Thymus (tissue), 11 donors: ENCODE data around the gene FXYD2. TPM values are rescaled to one million over a fixed set of nuclear protein-coding genes. Genes with fewer than 3 reads are reported as not detected.

Experiments used
- DNase-seq, 9 donors: peaks; one replicate each; pipeline ENCODE4 v3.0.0-alpha.2; 2013; ENCODE audit warnings: low spot score in 9 of 9, low read depth in 6 of 9, missing footprints in 1 of 9
- H3K27ac ChIP-seq, 2 donors: one replicate each; pipeline ENCODE4 v1.5.1; 2013; ENCODE audit warnings: control low read depth in 1 of 2, low read depth in 1 of 2, low read length in 1 of 2, mild to moderate bottlenecking in 1 of 2, moderate library complexity in 1 of 2
- H3K27me3 ChIP-seq, 2 donors: one replicate each; pipeline ENCODE4 v1.5.1; 2013; ENCODE audit warnings: low read length in 1 of 2; ENCODE audit not compliant: control insufficient read depth in 2 of 2, insufficient read depth in 1 of 2
- H3K36me3 ChIP-seq, 2 donors: one replicate each; pipeline ENCODE4 v1.5.1; 2013; ENCODE audit warnings: low read length in 1 of 2, mild to moderate bottlenecking in 1 of 2, moderate library complexity in 1 of 2; ENCODE audit not compliant: control insufficient read depth in 2 of 2, insufficient read depth in 2 of 2
- H3K4me1 ChIP-seq, 2 donors: one replicate each; pipeline ENCODE4 v1.5.1; 2013; ENCODE audit warnings: low read length in 2 of 2; ENCODE audit not compliant: control insufficient read depth in 2 of 2, insufficient read depth in 2 of 2
- H3K4me3 ChIP-seq, 2 donors: one replicate each; pipeline ENCODE4 v1.5.1; 2013; ENCODE audit warnings: low read length in 2 of 2, control low read depth in 1 of 2, mild to moderate bottlenecking in 1 of 2
- H3K9me3 ChIP-seq, 2 donors: one replicate each; pipeline ENCODE4 v1.5.1; 2013; ENCODE audit warnings: low read length in 1 of 2, mild to moderate bottlenecking in 1 of 2; ENCODE audit not compliant: control insufficient read depth in 2 of 2, insufficient read depth in 1 of 2
- WGBS: extraction: QIAGEN DNeasy Blood & Tissue Kit; methylation state at CpG from one replicate; pipeline ENCODE4 v1.1.7; 2013; 5-methylcytosine and 5-hydroxymethylcytosine counted together
- polyA plus RNA-seq: library from polyadenylated mRNA; stranded (reverse); fragments of 200-250 nt; gene quantifications from one replicate; pipeline ENCODE4 v1.2.3, GENCODE V29; 2013
- total RNA-seq: library from RNA; stranded (reverse); fragments of 120-200 nt; gene quantifications from one replicate; pipeline ENCODE4 v1.2.4, GENCODE V29; 2013
- donor health status: healthy.

The FXYD2 gene
- total and polyA plus RNA-seq, 2 donors: 78.9 to 100 TPM

GRCh38 chr11:117799634-117800033, 24.9 kb downstream of the FXYD2 start:
- peaks cover 40 to 75% of the 10 kb centered on the region in 2 donors for H3K27me3 ChIP-seq
- no peak overlapping the region for H3K27ac ChIP-seq
- WGBS: 86% methylated on average over 5 of the region's 5 CpGs

GRCh38 chr11:117796872-117797529, 27.5 kb downstream of the FXYD2 start, which contains the start of gene DSCAML1:
TSS of gene DSCAML1 (minus strand) at chr11:117797216. CDS start at chr11:117797079, 137 bp downstream.
- Histone ChIP-seq H3K4me1 (peaks cover 0 to 5% of the 10 kb centered on the region in 2 donors), H3K27me3 (peaks cover 51 to 92% of the 10 kb centered on the region in 2 donors), H3K27ac (no peak within 1 kb of the TSS), H3K9me3 (peaks cover 0 to 6% of the 10 kb centered on the region in 2 donors), H3K36me3 (no peaks in the 10 kb centered on the region), H3K4me3 (peak within 1 kb of the TSS in 1 of 2 donors; percentile 24)
- no peak for DNase-seq
- WGBS: 7% methylated on average over 66 of the region's 66 CpGs

More at GRCh38 chr11:117799634-117800033, 24.9 kb downstream of the FXYD2 start:
- DNase-seq: no peak
- peaks cover 0 to 5% of the 10 kb centered on the region in 2 donors for H3K4me1 ChIP-seq
- no peaks in the 10 kb centered on the region for H3K36me3 ChIP-seq
- H3K4me3 ChIP-seq: no peak overlapping the region
- H3K9me3 ChIP-seq: peaks cover 0 to 6% of the 10 kb centered on the region in 2 donors

GRCh38 chr11:117796456-117796871, 28.1 kb downstream of the FXYD2 start:
- H3K9me3 ChIP-seq: peaks cover 0 to 6% of the 10 kb centered on the region in 2 donors
- DNase-seq: no peak
- H3K27ac ChIP-seq: no peak overlapping the region
- 5% methylated on average over 35 of the region's 35 CpGs for WGBS
- H3K4me1 ChIP-seq: peaks cover 0 to 5% of the 10 kb centered on the region in 2 donors
- H3K27me3 ChIP-seq: peaks cover 51 to 89% of the 10 kb centered on the region in 2 donors
- H3K36me3 ChIP-seq: no peaks in the 10 kb centered on the region
- peak overlapping the region in 1 of 2 donors; percentile 24 for H3K4me3 ChIP-seq

GRCh38 chr11:117795638-117796455, 28.7 kb downstream of the FXYD2 start:
- Histone ChIP-seq H3K4me3 (no peak overlapping the region), H3K27ac (no peak overlapping the region), H3K9me3 (peaks cover 0 to 6% of the 10 kb centered on the region in 2 donors), H3K4me1 (peaks cover 0 to 5% of the 10 kb centered on the region in 2 donors), H3K27me3 (peaks cover 51 to 92% of the 10 kb centered on the region in 2 donors), H3K36me3 (no peaks in the 10 kb centered on the region)
- 11% methylated on average over 53 of the region's 53 CpGs for WGBS
- DNase-seq: no peak

- Histone ChIP-seq H3K27me3 (peaks cover 51 to 90% of the 10 kb centered on the region in 2 donors), H3K36me3 (no peaks in the 10 kb centered on the region), H3K4me1 (peaks cover 0 to 5% of the 10 kb centered on the region in 2 donors), H3K4me3 (no peak overlapping the region), H3K27ac (no peak overlapping the region), H3K9me3 (peaks cover 0 to 6% of the 10 kb centered on the region in 2 donors)
- no peak for DNase-seq
- WGBS: 52% methylated on average over 29 of the region's 29 CpGs
These were observed 29.5 kb downstream of the FXYD2 start for GRCh38 chr11:117794772-117795629.

- no peak overlapping the region for H3K27ac ChIP-seq
- 87% methylated on average over 10 of the region's 10 CpGs for WGBS
- H3K9me3 ChIP-seq: peaks cover 0 to 6% of the 10 kb centered on the region in 2 donors
- H3K4me1 ChIP-seq: peaks cover 0 to 5% of the 10 kb centered on the region in 2 donors
- no peak overlapping the region for H3K4me3 ChIP-seq
- H3K36me3 ChIP-seq: no peaks in the 10 kb centered on the region
- DNase-seq: no peak
- peaks cover 51 to 84% of the 10 kb centered on the region in 2 donors for H3K27me3 ChIP-seq
These were observed 30.4 kb downstream of the FXYD2 start for GRCh38 chr11:117794135-117794534.

- Histone ChIP-seq H3K27me3 (peaks cover 50 to 78% of the 10 kb centered on the region in 2 donors), H3K4me1 (peaks cover 0 to 5% of the 10 kb centered on the region in 2 donors), H3K4me3 (no peak overlapping the region), H3K9me3 (peaks cover 0 to 6% of the 10 kb centered on the region in 2 donors), H3K36me3 (no peaks in the 10 kb centered on the region), H3K27ac (no peak overlapping the region)
- WGBS: 98% methylated on average over 9 of the region's 9 CpGs
- no peak for DNase-seq
These were observed 31.0 kb downstream of the FXYD2 start for GRCh38 chr11:117793583-117793982.

GRCh38 chr11:117792992-117793391, 31.6 kb downstream of the FXYD2 start:
- WGBS: 90% methylated on average over 6 of the region's 6 CpGs
- DNase-seq: no peak
- no peak overlapping the region for H3K27ac ChIP-seq
- no peaks in the 10 kb centered on the region for H3K36me3 ChIP-seq
- peaks cover 0 to 6% of the 10 kb centered on the region in 2 donors for H3K9me3 ChIP-seq
- peaks cover 0 to 5% of the 10 kb centered on the region in 2 donors for H3K4me1 ChIP-seq
- H3K4me3 ChIP-seq: no peak overlapping the region
- peaks cover 44 to 73% of the 10 kb centered on the region in 2 donors for H3K27me3 ChIP-seq
